H9 (cell line): ENCODE data around the gene C16orf87. TPM values are rescaled to one million over a fixed set of nuclear protein-coding genes. Genes with fewer than 3 reads are reported as not detected.

ENCODE experiments used
- DNase-seq: peaks from one replicate; pipeline ENCODE4 v3.0.0-alpha.2; 2017
- H2AFZ ChIP-seq: one replicate; pipeline ENCODE4 v1.6.1; 2013; ENCODE audit warnings: mild to moderate bottlenecking, low read length, control low read depth, moderate library complexity
- H2AK5ac ChIP-seq: 2 replicates; pipeline ENCODE4 v1.6.1; 2013; ENCODE audit warnings: low read length, control low read depth, mixed read lengths; ENCODE audit not compliant: insufficient read length
- H2BK120ac ChIP-seq: one replicate; pipeline ENCODE4 v1.6.1; 2013; ENCODE audit warnings: low read depth, mild to moderate bottlenecking, low read length, control low read depth, inconsistent platforms; ENCODE audit not compliant: poor library complexity, severe bottlenecking
- H2BK12ac ChIP-seq: 2 replicates; pipeline ENCODE4 v1.6.1; 2013; ENCODE audit warnings: low read length, control low read depth, mixed read lengths, low read depth; ENCODE audit not compliant: insufficient read length
- H2BK15ac ChIP-seq: 2 replicates; pipeline ENCODE4 v1.6.1; 2013; ENCODE audit warnings: low read depth, low read length, control low read depth
- H2BK20ac ChIP-seq: one replicate; pipeline ENCODE4 v1.6.1; 2013; ENCODE audit warnings: low read depth, mild to moderate bottlenecking, low read length, control low read depth, inconsistent platforms; ENCODE audit not compliant: poor library complexity, severe bottlenecking
- H2BK5ac ChIP-seq: 2 replicates; pipeline ENCODE4 v1.6.1; 2013; ENCODE audit warnings: low read length, control low read depth, mixed read lengths; ENCODE audit not compliant: insufficient read length
- H3K14ac ChIP-seq: 2 replicates; pipeline ENCODE4 v1.6.1; 2013; ENCODE audit warnings: low read length, control low read depth; ENCODE audit not compliant: insufficient read depth
- H3K18ac ChIP-seq: 2 replicates; pipeline ENCODE4 v1.6.1; 2013; ENCODE audit warnings: low read depth, mild to moderate bottlenecking, mixed read lengths, low read length, control low read depth; ENCODE audit not compliant: insufficient read length
- H3K23ac ChIP-seq: 2 replicates; pipeline ENCODE4 v1.6.1; 2013; ENCODE audit warnings: low read length, control low read depth, mixed read lengths, low read depth; ENCODE audit not compliant: insufficient read length
- H3K23me2 ChIP-seq: 2 replicates; pipeline ENCODE4 v1.6.1; 2013; ENCODE audit warnings: low read depth, mild to moderate bottlenecking, mixed read lengths, low read length, control low read depth; ENCODE audit not compliant: insufficient read length, poor library complexity, severe bottlenecking
- H3K27ac ChIP-seq: 2 replicates; pipeline ENCODE4 v1.5.1; 2013; ENCODE audit warnings: low read length, control low read depth, mixed read lengths, low read depth; ENCODE audit not compliant: insufficient read length
- H3K27me3 ChIP-seq: 2 replicates; pipeline ENCODE4 v1.6.1; 2013; ENCODE audit warnings: low read length, control low read depth, inconsistent platforms; ENCODE audit not compliant: insufficient read depth
- H3K4ac ChIP-seq: 2 replicates; pipeline ENCODE4 v1.6.1; 2013; ENCODE audit warnings: low read depth, mild to moderate bottlenecking, control low read depth, inconsistent platforms, low read length, moderate library complexity
- H3K4me1 ChIP-seq: 2 replicates; pipeline ENCODE4 v1.6.1; 2013; ENCODE audit warnings: low read length, control low read depth, inconsistent platforms; ENCODE audit not compliant: insufficient read depth
- H3K4me2 ChIP-seq: 2 replicates; pipeline ENCODE4 v1.6.1; 2013; ENCODE audit warnings: low read length, control low read depth, mixed read lengths; ENCODE audit not compliant: insufficient read length, insufficient read depth
- H3K56ac ChIP-seq: 2 replicates; pipeline ENCODE4 v1.6.1; 2013; ENCODE audit warnings: low read depth, mild to moderate bottlenecking, mixed read lengths, low read length, control low read depth; ENCODE audit not compliant: insufficient read length
- H3K79me1 ChIP-seq: 2 replicates; pipeline ENCODE4 v1.6.1; 2013; ENCODE audit warnings: low read depth, mild to moderate bottlenecking, moderate library complexity, low read length, control low read depth, inconsistent platforms; ENCODE audit not compliant: insufficient read depth, poor library complexity, severe bottlenecking
- H3K79me2 ChIP-seq: 2 replicates; pipeline ENCODE4 v1.6.1; 2013; ENCODE audit warnings: low read length, control low read depth, inconsistent platforms; ENCODE audit not compliant: insufficient read depth
- H3K9ac ChIP-seq: 2 replicates; pipeline ENCODE4 v1.6.1; 2013; ENCODE audit warnings: low read length, control low read depth, mixed read lengths; ENCODE audit not compliant: insufficient read length; ENCODE audit errors: extremely low read depth
- H3K9me3 ChIP-seq: one replicate; pipeline ENCODE4 v1.6.1; 2013; ENCODE audit warnings: low read depth, low read length, inconsistent platforms; ENCODE audit not compliant: control insufficient read depth
- H3T11ph ChIP-seq: one replicate; pipeline ENCODE4 v1.6.1; 2013; ENCODE audit warnings: mild to moderate bottlenecking, low read length, control low read depth, inconsistent platforms
- H4K20me1 ChIP-seq: one replicate; pipeline ENCODE4 v1.6.1; 2013; ENCODE audit not compliant: control insufficient read depth, insufficient read length, insufficient read depth
- H4K5ac ChIP-seq: 2 replicates; pipeline ENCODE4 v1.6.1; 2013; ENCODE audit warnings: low read depth, mild to moderate bottlenecking, mixed read lengths, low read length, control low read depth; ENCODE audit not compliant: insufficient read length
- H4K8ac ChIP-seq: replicated peaks from 2 replicates; pipeline ENCODE4 v1.6.1; 2013; ENCODE audit warnings: low read length, control low read depth, mixed read lengths, low read depth; ENCODE audit not compliant: insufficient read length
- H4K91ac ChIP-seq: 2 replicates; pipeline ENCODE4 v1.6.1; 2013; ENCODE audit warnings: low read depth, mild to moderate bottlenecking, moderate library complexity, mixed read lengths, low read length, control low read depth; ENCODE audit not compliant: insufficient read length
- H3K27ac Mint-ChIP-seq, 3 experiments: 2 replicates in 2 of 3; 3 replicates in 1 of 3; pipeline ENCODE4 v1.8.0; 2020 to 2021; ENCODE audit warnings: mixed read lengths in 3 of 3, mild to moderate bottlenecking in 1 of 3, moderate library complexity in 1 of 3
- H3K27me3 Mint-ChIP-seq: 2 replicates; pipeline ENCODE4 v1.8.0; 2021; ENCODE audit warnings: low read depth, mild to moderate bottlenecking, moderate library complexity, mixed read lengths
- H3K36me3 Mint-ChIP-seq, 3 experiments: 2 replicates in 2 of 3; 3 replicates in 1 of 3; pipeline ENCODE4 v1.8.0; 2020 to 2021; ENCODE audit warnings: low read depth in 3 of 3, mixed read lengths in 3 of 3; ENCODE audit not compliant: insufficient read depth in 1 of 3
- H3K4me1 Mint-ChIP-seq, 2 experiments: 2 replicates each; pipeline ENCODE4 v1.8.0; 2020; ENCODE audit warnings: mixed read lengths in 2 of 2
- H3K4me3 Mint-ChIP-seq, 2 experiments: 2 replicates in 1 of 2; 3 replicates in 1 of 2; pipeline ENCODE4 v1.8.0; 2020 to 2021; ENCODE audit warnings: mild to moderate bottlenecking in 2 of 2, mixed read lengths in 2 of 2, moderate library complexity in 1 of 2
- H3K9me3 Mint-ChIP-seq, 2 experiments: 2 replicates in 1 of 2; 3 replicates in 1 of 2; pipeline ENCODE4 v1.8.0; 2020; ENCODE audit warnings: mild to moderate bottlenecking in 2 of 2, mixed read lengths in 2 of 2, moderate library complexity in 1 of 2
- WGBS: extraction: QIAGEN DNeasy Blood & Tissue Kit; methylation state at CpG from one replicate; pipeline ENCODE4 v1.1.7; 2013; ENCODE audit warnings: missing lambda C conversion rate, low lambda C conversion rate, mixed read lengths; ENCODE audit not compliant: insufficient read length; ENCODE audit errors: extremely low coverage; 5-methylcytosine and 5-hydroxymethylcytosine counted together
- total RNA-seq: library from RNA; stranded (reverse); gene quantifications from 2 replicates; pipeline ENCODE4 v1.2.1, GENCODE V29; 2021
- TF ChIP-seq, protein P1 (sequence below): fragments of 200-600 bp; sonication (generic); conservative IDR thresholded peaks from 3 replicates; pipeline ENCODE4 v1.8.0; 2021; ENCODE audit warnings: antibody characterized with exemption, mild to moderate bottlenecking

The C16orf87 gene
- total RNA-seq, 1 experiment from 2014 or later, result 16.7 TPM

DNA sequence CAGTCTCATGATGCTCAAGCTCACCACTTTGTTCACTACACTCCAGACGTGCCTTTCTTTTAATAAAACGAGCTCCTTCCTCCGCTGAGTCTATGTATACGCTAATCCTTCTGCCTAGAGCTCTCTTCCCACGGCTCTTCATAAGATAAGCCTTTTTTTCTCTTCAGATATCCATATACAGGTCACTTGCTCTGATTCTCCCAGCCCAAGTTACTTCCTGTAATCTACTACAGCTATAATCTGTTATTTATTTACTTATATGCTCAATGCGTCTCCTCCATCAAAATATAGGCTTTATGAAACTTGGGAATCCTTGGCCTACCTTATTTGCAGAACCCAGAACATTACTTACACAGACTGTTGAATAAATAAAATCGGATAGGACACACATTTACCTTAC, 17.4 kb downstream of the C16orf87 start:
- no peak overlapping the region for H2BK120ac ChIP-seq
- Mint-ChIP-seq H3K27me3 (no peaks in the 10 kb centered on the region), H3K4me1 (peaks cover 3 to 5% of the 10 kb centered on the region in 2 experiments; a peak in 2 of 4 replicates), H3K36me3 (peaks cover 6 to 20% (median 10%) of the 10 kb centered on the region in 3 experiments; a peak in 6 of 7 replicates), H3K27ac (no peak overlapping the region; a peak in 1 of 7 replicates), H3K9me3 (peaks cover 0 to 6% of the 10 kb centered on the region in 2 experiments; a peak in 2 of 5 replicates), H3K4me3 (no peak overlapping the region)
- no peaks in the 10 kb centered on the region for H3K23me2 ChIP-seq
- no peaks in the 10 kb centered on the region for H3K27me3 ChIP-seq
- H3T11ph ChIP-seq, result no peak overlapping the region
- no peak overlapping the region for H2BK15ac ChIP-seq
- H3K4me2 ChIP-seq, result no peak overlapping the region
- H3K9me3 ChIP-seq, result no peaks in the 10 kb centered on the region
- H2BK20ac ChIP-seq, result no peak overlapping the region
- WGBS, result no CpG with 5 or more reads among the region's 7 CpGs
- H3K79me2 ChIP-seq, result peaks cover 12% of the 10 kb centered on the region; the same call in 1 of the 2 replicates
- H2AK5ac ChIP-seq, result no peak overlapping the region
- H3K79me1 ChIP-seq, result no peaks in the 10 kb centered on the region
- H3K18ac ChIP-seq, result no peak overlapping the region
- no peak overlapping the region for H2BK12ac ChIP-seq
- no peaks in the 10 kb centered on the region for H3K4me1 ChIP-seq
- no peak overlapping the region for H3K14ac ChIP-seq
- no peak overlapping the region for H2BK5ac ChIP-seq
- H4K5ac ChIP-seq, result no peak overlapping the region
- H3K4ac ChIP-seq, result no peak overlapping the region
- H3K9ac ChIP-seq, result no peak overlapping the region
- no peak overlapping the region for H3K56ac ChIP-seq
- no peak overlapping the region for H2AFZ ChIP-seq
- H4K8ac ChIP-seq, result no peak overlapping the region
- H4K91ac ChIP-seq, result no peak overlapping the region
- no peaks in the 10 kb centered on the region for H4K20me1 ChIP-seq
- H3K23ac ChIP-seq, result no peak overlapping the region
- TF ChIP-seq, protein P1, sequence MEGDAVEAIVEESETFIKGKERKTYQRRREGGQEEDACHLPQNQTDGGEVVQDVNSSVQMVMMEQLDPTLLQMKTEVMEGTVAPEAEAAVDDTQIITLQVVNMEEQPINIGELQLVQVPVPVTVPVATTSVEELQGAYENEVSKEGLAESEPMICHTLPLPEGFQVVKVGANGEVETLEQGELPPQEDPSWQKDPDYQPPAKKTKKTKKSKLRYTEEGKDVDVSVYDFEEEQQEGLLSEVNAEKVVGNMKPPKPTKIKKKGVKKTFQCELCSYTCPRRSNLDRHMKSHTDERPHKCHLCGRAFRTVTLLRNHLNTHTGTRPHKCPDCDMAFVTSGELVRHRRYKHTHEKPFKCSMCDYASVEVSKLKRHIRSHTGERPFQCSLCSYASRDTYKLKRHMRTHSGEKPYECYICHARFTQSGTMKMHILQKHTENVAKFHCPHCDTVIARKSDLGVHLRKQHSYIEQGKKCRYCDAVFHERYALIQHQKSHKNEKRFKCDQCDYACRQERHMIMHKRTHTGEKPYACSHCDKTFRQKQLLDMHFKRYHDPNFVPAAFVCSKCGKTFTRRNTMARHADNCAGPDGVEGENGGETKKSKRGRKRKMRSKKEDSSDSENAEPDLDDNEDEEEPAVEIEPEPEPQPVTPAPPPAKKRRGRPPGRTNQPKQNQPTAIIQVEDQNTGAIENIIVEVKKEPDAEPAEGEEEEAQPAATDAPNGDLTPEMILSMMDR, result no peak
- no peak overlapping the region for H3K27ac ChIP-seq
- DNase-seq, result no peak
